GM23248 (cell line): Measurements from ENCODE around the gene EIPR1. TPM values are rescaled to one million over a fixed set of nuclear protein-coding genes. Genes with fewer than 3 reads are reported as not detected.
"Not testable (repeated sequence)": the region's sequence is repeated elsewhere in the genome, so short reads cannot be mapped to it uniquely, and the experiment has no call there.

Experiments used
- DNase-seq: peaks from one replicate; pipeline ENCODE4 v3.0.0-alpha.2; 2015
- H2AFZ ChIP-seq: fragments of 200-600 bp; sonication (generic); 2 replicates; pipeline ENCODE4 v1.6.1; 2016; ENCODE audit warnings: antibody characterized with exemption
- H3F3A ChIP-seq: fragments of 200-600 bp; sonication (generic); 2 replicates; pipeline ENCODE4 v1.6.1; 2016; ENCODE audit warnings: mild to moderate bottlenecking, antibody characterized with exemption, mixed run types; ENCODE audit not compliant: insufficient read depth
- H3K27ac ChIP-seq: fragments of 200-600 bp; sonication (generic); 2 replicates; pipeline ENCODE4 v1.5.1; 2016; ENCODE audit warnings: mild to moderate bottlenecking
- H3K27me3 ChIP-seq: fragments of 200-600 bp; sonication (generic); replicated peaks from 2 replicates; pipeline ENCODE4 v1.6.1; 2016; ENCODE audit warnings: mild to moderate bottlenecking; ENCODE audit not compliant: insufficient read depth
- H3K36me3 ChIP-seq: fragments of 200-600 bp; sonication (generic); 2 replicates; pipeline ENCODE4 v1.6.1; 2016; ENCODE audit warnings: low read depth, mild to moderate bottlenecking
- H3K4me1 ChIP-seq: fragments of 200-600 bp; sonication (generic); 2 replicates; pipeline ENCODE4 v1.6.1; 2016; ENCODE audit warnings: mild to moderate bottlenecking; ENCODE audit not compliant: insufficient read depth
- H3K4me2 ChIP-seq: fragments of 200-600 bp; sonication (generic); one replicate; pipeline ENCODE4 v1.6.1; 2016; ENCODE audit warnings: mild to moderate bottlenecking; ENCODE audit not compliant: unreplicated experiment
- H3K4me3 ChIP-seq: fragments of 200-600 bp; sonication (generic); 2 replicates; pipeline ENCODE4 v1.5.1; 2016; ENCODE audit warnings: mild to moderate bottlenecking
- H3K79me2 ChIP-seq: fragments of 200-600 bp; sonication (generic); 2 replicates; pipeline ENCODE4 v1.6.1; 2016; ENCODE audit warnings: mild to moderate bottlenecking; ENCODE audit not compliant: insufficient read depth
- H3K9ac ChIP-seq: fragments of 200-600 bp; sonication (generic); 2 replicates; pipeline ENCODE4 v1.6.1; 2016; ENCODE audit warnings: mild to moderate bottlenecking
- H3K9me2 ChIP-seq: fragments of 200-600 bp; sonication (generic); 2 replicates; pipeline ENCODE4 v1.6.1; 2016; ENCODE audit warnings: mixed run types, mild to moderate bottlenecking, moderate library complexity; ENCODE audit not compliant: insufficient read depth
- H3K9me3 ChIP-seq: fragments of 200-600 bp; sonication (generic); one replicate; pipeline ENCODE4 v1.6.1; 2017; ENCODE audit warnings: low read depth
- H4K20me1 ChIP-seq: fragments of 200-600 bp; sonication (generic); 2 replicates; pipeline ENCODE4 v1.6.0; 2016; ENCODE audit not compliant: insufficient read depth
- EZH2 ChIP-seq: fragments of 200-600 bp; sonication (generic); IDR thresholded peaks from 2 replicates; pipeline ENCODE4 v1.6.1; 2018; ENCODE audit warnings: antibody characterized with exemption, mild to moderate bottlenecking; ENCODE audit not compliant: insufficient read depth, poor library complexity, severe bottlenecking
- EZH2phosphoT487 ChIP-seq: fragments of 200-600 bp; sonication (generic); IDR thresholded peaks from 2 replicates; pipeline ENCODE4 v1.6.1; 2018; ENCODE audit warnings: antibody characterized with exemption, moderate library complexity, mild to moderate bottlenecking, low read depth; ENCODE audit not compliant: insufficient read depth
- WGBS, 2 experiments: methylation state at CpG; one replicate each; pipeline ENCODE4 v1.1.6; 2015 to 2017; ENCODE audit warnings: low lambda C conversion rate in 2 of 2, low coverage in 1 of 2; ENCODE audit errors: missing lambda C conversion rate in 2 of 2; 5-methylcytosine and 5-hydroxymethylcytosine counted together
- in situ Hi-C: fragments of 300-500 bp; cut with MboI; formaldehyde crosslinking; loops from 2 replicates; pipeline ENCODE4 v1.15.0; 2020
- polyA plus RNA-seq: library from polyadenylated mRNA; unstranded; fragments of >200 nt; fragmentation: Nextera tagmentation; extraction: Ambion mirVana; gene quantifications from 2 replicates; pipeline ENCODE4 v1.2.1, GENCODE V29; 2016
- total RNA-seq: library from RNA; depleted of rRNA; stranded (reverse); fragments of >200 nt; shearing (Covaris generic); gene quantifications from 2 replicates; pipeline ENCODE4 v1.2.3, GENCODE V29; 2014

Gene EIPR1
- total and polyA plus RNA-seq, 2 experiments from 2014 or later: 20.2 to 46.5 TPM

GRCh38 chr2:3199627-3200345, 177.8 kb downstream of the EIPR1 start:
- DNase-seq: no peak
- TF ChIP-seq EZH2: no peak
- no peak for TF ChIP-seq EZH2phosphoT487
- H3F3A ChIP-seq: no peaks in the 10 kb centered on the region
- H4K20me1 ChIP-seq: no peaks in the 10 kb centered on the region
- in situ Hi-C loops: no loop called here
- no peaks in the 10 kb centered on the region for H3K36me3 ChIP-seq
- no peaks in the 10 kb centered on the region for H3K27me3 ChIP-seq
- 82 to 83% methylated on average over 11 to 12 of the region's 12 CpGs for WGBS, 2 experiments
- H3K9me3 ChIP-seq: no peaks in the 10 kb centered on the region
- no peak overlapping the region for H3K27ac ChIP-seq
- H3K9ac ChIP-seq: no peak overlapping the region
- no peak overlapping the region for H2AFZ ChIP-seq
- H3K4me1 ChIP-seq: no peaks in the 10 kb centered on the region
- no peak overlapping the region for H3K4me2 ChIP-seq
- no peaks in the 10 kb centered on the region for H3K79me2 ChIP-seq
- H3K9me2 ChIP-seq: no peaks in the 10 kb centered on the region
- H3K4me3 ChIP-seq: no peak overlapping the region

- H3K79me2 ChIP-seq, H3K4me1 ChIP-seq, H4K20me1 ChIP-seq, H3K27me3 ChIP-seq, H2AFZ ChIP-seq, H3K4me3 ChIP-seq, H3K9me2 ChIP-seq, H3K27ac ChIP-seq, H3K9ac ChIP-seq, DNase-seq, H3F3A ChIP-seq, in situ Hi-C loops, H3K4me2 ChIP-seq, H3K9me3 ChIP-seq, H3K36me3 ChIP-seq: not testable (repeated sequence)
- 65 to 73% methylated on average over 7 to 9 of the region's 10 CpGs for WGBS, 2 experiments
These were observed 178.9 kb downstream of the EIPR1 start for GRCh38 chr2:3198671-3199192.

DNA sequence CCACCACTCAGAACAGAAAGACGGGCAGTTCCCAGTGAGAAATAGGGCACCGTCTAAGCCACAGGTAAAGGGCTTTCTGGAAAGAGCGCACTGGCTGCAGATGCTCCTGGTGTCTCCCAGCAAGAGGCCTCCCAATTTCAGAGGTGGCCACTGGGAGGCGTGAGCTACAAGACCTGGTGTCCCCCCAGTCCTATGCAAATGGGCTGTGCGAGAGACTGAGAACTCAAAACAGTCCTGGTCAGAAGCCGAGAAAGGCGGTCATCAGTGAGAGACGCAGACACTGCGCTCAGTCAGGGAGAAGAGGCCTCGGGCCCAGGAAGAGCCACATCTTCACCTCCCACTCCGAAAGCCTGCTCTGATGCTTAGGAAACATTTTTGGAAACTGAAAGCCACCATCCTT, 179.5 kb downstream of the EIPR1 start:
- 98 to 99% methylated on average over 11 of the region's 11 CpGs for WGBS, 2 experiments
- H3K9me2 ChIP-seq: no peaks in the 10 kb centered on the region

GRCh38 chr2:3197308-3197707, 180.3 kb downstream of the EIPR1 start:
- no peaks in the 10 kb centered on the region for H3K27me3 ChIP-seq
- no peak for DNase-seq
- H2AFZ ChIP-seq: no peak overlapping the region
- H3K79me2 ChIP-seq: no peaks in the 10 kb centered on the region
- H3K4me2 ChIP-seq: no peak overlapping the region
- H3K9me2 ChIP-seq: no peaks in the 10 kb centered on the region
- H3K27ac ChIP-seq: no peak overlapping the region
- H3K4me1 ChIP-seq: no peaks in the 10 kb centered on the region
- H3K36me3 ChIP-seq: no peaks in the 10 kb centered on the region
- WGBS, 2 experiments: 74 to 75% methylated on average over 12 of the region's 12 CpGs
- TF ChIP-seq EZH2phosphoT487 (no peak), EZH2 (no peak)
- H3F3A ChIP-seq: no peaks in the 10 kb centered on the region
- in situ Hi-C loops: no loop called here
- H3K4me3 ChIP-seq: no peak overlapping the region
- no peaks in the 10 kb centered on the region for H4K20me1 ChIP-seq
- no peak overlapping the region for H3K9ac ChIP-seq
- H3K9me3 ChIP-seq: no peaks in the 10 kb centered on the region

More for the DNA sequence above, 179.5 kb downstream of the EIPR1 start:
- H3K4me3 ChIP-seq: no peak overlapping the region
- no peaks in the 10 kb centered on the region for H3K9me3 ChIP-seq
- no peak for TF ChIP-seq EZH2
- no peak for TF ChIP-seq EZH2phosphoT487
- H3K4me2 ChIP-seq: no peak overlapping the region
- no peak overlapping the region for H3K27ac ChIP-seq
- H3F3A ChIP-seq: no peaks in the 10 kb centered on the region
- DNase-seq: no peak
- H3K79me2 ChIP-seq: no peaks in the 10 kb centered on the region
- H3K27me3 ChIP-seq: no peaks in the 10 kb centered on the region
- H3K9ac ChIP-seq: no peak overlapping the region
- H3K4me1 ChIP-seq: no peaks in the 10 kb centered on the region
- in situ Hi-C loops: no loop called here
- no peaks in the 10 kb centered on the region for H4K20me1 ChIP-seq
- no peak overlapping the region for H2AFZ ChIP-seq
- no peaks in the 10 kb centered on the region for H3K36me3 ChIP-seq
